GM23338 (cell line): Measurements from ENCODE around the gene RGS6. TPM values are rescaled to one million over a fixed set of nuclear protein-coding genes. Genes with fewer than 3 reads are reported as not detected.

Experiments
- ATAC-seq: fragments of 200-7000 bp; cut with Tn5 transposase; 3 replicates; pipeline ENCODE4 v1.9.1; 2020
- DNase-seq: peaks from one replicate; pipeline ENCODE4 v3.0.0-alpha.2; 2015; ENCODE audit warnings: low spot score
- H2AFZ ChIP-seq: fragments of 200-600 bp; sonication (generic); 2 replicates; pipeline ENCODE4 v1.8.0; 2016; ENCODE audit warnings: antibody characterized with exemption, mild to moderate bottlenecking, moderate library complexity
- H3F3A ChIP-seq: fragments of 200-600 bp; sonication (generic); replicated peaks from 2 replicates; pipeline ENCODE4 v1.8.0; 2017; ENCODE audit warnings: antibody characterized with exemption, mixed run types, low read depth
- H3K27ac ChIP-seq: fragments of 200-600 bp; sonication (generic); 2 replicates; pipeline ENCODE4 v1.6.1; 2016; ENCODE audit warnings: low read depth
- H3K27me3 ChIP-seq: fragments of 200-600 bp; sonication (generic); 2 replicates; pipeline ENCODE4 v1.8.0; 2016; ENCODE audit warnings: mild to moderate bottlenecking, mixed run types, moderate library complexity; ENCODE audit not compliant: insufficient read depth
- H3K36me3 ChIP-seq: fragments of 200-600 bp; sonication (generic); 2 replicates; pipeline ENCODE4 v1.8.0; 2016; ENCODE audit warnings: mild to moderate bottlenecking; ENCODE audit not compliant: insufficient read depth
- H3K4me1 ChIP-seq: fragments of 200-600 bp; sonication (generic); 2 replicates; pipeline ENCODE4 v1.8.0; 2016; ENCODE audit warnings: mild to moderate bottlenecking, moderate library complexity; ENCODE audit not compliant: insufficient read depth
- H3K4me2 ChIP-seq: fragments of 200-600 bp; sonication (generic); 2 replicates; pipeline ENCODE4 v1.7.1; 2017; ENCODE audit warnings: mixed run types
- H3K4me3 ChIP-seq: fragments of 200-600 bp; sonication (generic); 2 replicates; pipeline ENCODE4 v1.6.1; 2016; ENCODE audit warnings: mixed run types
- H3K79me2 ChIP-seq: fragments of 200-600 bp; sonication (generic); replicated peaks from 2 replicates; pipeline ENCODE4 v1.8.0; 2017; ENCODE audit warnings: mild to moderate bottlenecking; ENCODE audit not compliant: insufficient read depth
- H3K9me2 ChIP-seq: fragments of 200-600 bp; sonication (generic); 2 replicates; pipeline ENCODE4 v1.8.0; 2017; ENCODE audit not compliant: insufficient read depth
- H4K20me1 ChIP-seq: fragments of 200-600 bp; sonication (generic); replicated peaks from 2 replicates; pipeline ENCODE4 v1.8.0; 2017; ENCODE audit warnings: mild to moderate bottlenecking; ENCODE audit not compliant: insufficient read depth
- H3K27ac Mint-ChIP-seq: 2 replicates; pipeline ENCODE4 v1.8.0; 2020; ENCODE audit warnings: inconsistent platforms, mild to moderate bottlenecking, moderate library complexity, mixed read lengths
- H3K27me3 Mint-ChIP-seq: 3 replicates; pipeline ENCODE4 v1.8.0; 2022; ENCODE audit warnings: low read depth, mild to moderate bottlenecking, moderate library complexity, mixed read lengths, inconsistent platforms; ENCODE audit not compliant: insufficient read depth, poor library complexity
- H3K36me3 Mint-ChIP-seq: 3 replicates; pipeline ENCODE4 v1.8.0; 2021; ENCODE audit warnings: low read depth, mild to moderate bottlenecking, inconsistent platforms, moderate library complexity, mixed read lengths
- H3K4me1 Mint-ChIP-seq: 3 replicates; pipeline ENCODE4 v1.8.0; 2020; ENCODE audit warnings: mild to moderate bottlenecking, inconsistent platforms, mixed read lengths
- H3K4me3 Mint-ChIP-seq: 3 replicates; pipeline ENCODE4 v1.8.0; 2021; ENCODE audit warnings: moderate library complexity, mild to moderate bottlenecking, inconsistent platforms, mixed read lengths
- H3K9me3 Mint-ChIP-seq: 3 replicates; pipeline ENCODE4 v1.8.0; 2020; ENCODE audit warnings: moderate library complexity, mild to moderate bottlenecking, inconsistent platforms, mixed read lengths
- CREB1 ChIP-seq: fragments of 250-450 bp; sonication (Bioruptor Pico); IDR thresholded peaks from 2 replicates; pipeline ENCODE4 v1.5.0; 2020; ENCODE audit warnings: low read depth, mild to moderate bottlenecking, moderate library complexity
- CTCF ChIP-seq, 2 experiments: fragments of 200-600 bp in 1 of 2; sonication (generic) in 1 of 2; conservative IDR thresholded peaks; 2 replicates each; pipeline versions ENCODE4 v1.5.1 to v1.6.1; 2016 to 2017; ENCODE audit warnings: antibody characterized with exemption in 2 of 2, low read depth in 2 of 2, mild to moderate bottlenecking in 2 of 2, moderate library complexity in 1 of 2
- ETS1 ChIP-seq: IDR thresholded peaks from 2 replicates; pipeline ENCODE4 v1.6.1; 2016; ENCODE audit warnings: antibody characterized with exemption
- EZH2phosphoT487 ChIP-seq: fragments of 200-600 bp; sonication (generic); IDR thresholded peaks from one replicate; pipeline ENCODE4 v1.8.1; 2018; ENCODE audit warnings: antibody characterized with exemption; ENCODE audit not compliant: unreplicated experiment
- NANOG ChIP-seq: IDR thresholded peaks from 2 replicates; pipeline ENCODE4 v1.6.1; 2016; ENCODE audit warnings: antibody characterized with exemption, borderline replicate concordance
- POLR2AphosphoS5 ChIP-seq: IDR thresholded peaks from 2 replicates; pipeline ENCODE4 v1.6.1; 2016; ENCODE audit warnings: antibody characterized with exemption, low read depth
- STAT1 ChIP-seq: IDR thresholded peaks from one replicate; pipeline ENCODE4 v1.6.1; 2016; ENCODE audit warnings: antibody characterized with exemption; ENCODE audit not compliant: unreplicated experiment
- ZNF114 ChIP-seq: fragments of 250-450 bp; sonication (Bioruptor Pico); IDR thresholded peaks from 2 replicates; pipeline ENCODE4 v1.5.0; 2020; ENCODE audit warnings: mild to moderate bottlenecking, moderate library complexity
- ZNF331 ChIP-seq: fragments of 250-450 bp; sonication (Bioruptor Pico); IDR thresholded peaks from 2 replicates; pipeline ENCODE4 v1.5.0; 2020; ENCODE audit warnings: low read depth, mild to moderate bottlenecking, moderate library complexity
- ZNF462 ChIP-seq: fragments of 250-450 bp; sonication (Bioruptor Pico); IDR thresholded peaks from 2 replicates; pipeline ENCODE4 v1.5.0; 2020; ENCODE audit warnings: mild to moderate bottlenecking, moderate library complexity
- polyA plus RNA-seq: library from polyadenylated mRNA; unstranded; fragments of >200 nt; fragmentation: Nextera tagmentation; extraction: Ambion mirVana; gene quantifications from 2 replicates; pipeline ENCODE4 v1.2.1, GENCODE V29; 2016
- total RNA-seq: library from RNA; depleted of rRNA; stranded (reverse); fragments of >200 nt; shearing (Covaris generic); gene quantifications from 2 replicates; pipeline ENCODE4 v1.2.3, GENCODE V29; 2014

RGS6 gene
- total and polyA plus RNA-seq, 2 experiments from 2014 or later = 0.66 to 0.83 TPM

- no peak overlapping the region for H3K4me3 Mint-ChIP-seq
- ATAC-seq (no peak), DNase-seq (no peak)
- peaks cover 5% of the 10 kb centered on the region; the same call in 2 of the 3 replicates for H3K36me3 Mint-ChIP-seq
- peaks cover 2% of the 10 kb centered on the region for H3K27me3 Mint-ChIP-seq
- peaks cover 20% of the 10 kb centered on the region; the same call in 2 of the 3 replicates for H3K9me3 Mint-ChIP-seq
- no peaks in the 10 kb centered on the region for H3K36me3 ChIP-seq
- H3K27ac Mint-ChIP-seq = no peak overlapping the region
- H3K4me2 ChIP-seq = no peak overlapping the region
- TF ChIP-seq ZNF114 (CRISPR knock-in tag) (no peak), ZNF462 (no peak)
- H3K27me3 ChIP-seq = no peaks in the 10 kb centered on the region
- no peaks in the 10 kb centered on the region for H3K79me2 ChIP-seq
- no peaks in the 10 kb centered on the region for H3K4me1 Mint-ChIP-seq
- H3K9me2 ChIP-seq = no peaks in the 10 kb centered on the region
- H3F3A ChIP-seq = no peaks in the 10 kb centered on the region
- no peak overlapping the region for H2AFZ ChIP-seq
- H3K27ac ChIP-seq = no peak overlapping the region
- H3K4me3 ChIP-seq = no peak overlapping the region
- H3K4me1 ChIP-seq = no peaks in the 10 kb centered on the region
- H4K20me1 ChIP-seq = no peaks in the 10 kb centered on the region
Measured at GRCh38 chr14:72215080-72215479, 282.9 kb downstream of the RGS6 start.

- Mint-ChIP-seq H3K9me3 (peaks cover 36% of the 10 kb centered on the region), H3K27ac (no peak overlapping the region), H3K27me3 (no peaks in the 10 kb centered on the region), H3K36me3 (peaks cover 22% of the 10 kb centered on the region; the same call in 2 of the 3 replicates), H3K4me1 (no peaks in the 10 kb centered on the region), H3K4me3 (no peak overlapping the region)
- no peak overlapping the region for H2AFZ ChIP-seq
- no peaks in the 10 kb centered on the region for H3K4me1 ChIP-seq
- H3K27me3 ChIP-seq = no peaks in the 10 kb centered on the region
- H3F3A ChIP-seq = no peaks in the 10 kb centered on the region
- no peak overlapping the region for H3K27ac ChIP-seq
- H3K9me2 ChIP-seq = no peaks in the 10 kb centered on the region
- H3K4me2 ChIP-seq = no peak overlapping the region
- no peak for ATAC-seq
- no peak for DNase-seq
- H3K4me3 ChIP-seq = no peak overlapping the region
- no peaks in the 10 kb centered on the region; the same call in 1 of the 2 replicates for H3K36me3 ChIP-seq
- H3K79me2 ChIP-seq = no peaks in the 10 kb centered on the region
- H4K20me1 ChIP-seq = no peaks in the 10 kb centered on the region
- TF ChIP-seq STAT1 (no peak), POLR2AphosphoS5 (no peak), ZNF331 (CRISPR knock-in tag) (no peak), NANOG (no peak), CREB1 (CRISPR knock-in tag) (no peak), EZH2phosphoT487 (no peak), ZNF114 (CRISPR knock-in tag) (no peak), ETS1 (no peak), CTCF (conservative IDR thresholded peaks at IDR 0.05; ENCODE audit: low read depth in 2 of 2) (no peak)
Measured at GRCh38 chr14:72217135-72217534, 284.9 kb downstream of the RGS6 start.
